Prostate gland (tissue), 2 donors: ENCODE data around the gene FARP1.

Experiments
- CTCF ChIP-seq, 4 experiments: fragments of 200-600 bp in 2 of 4; fragments of 450-650 bp in 2 of 4; sonication (generic) in 2 of 4; IDR thresholded peaks; 1 replicate in 3 of 4; 2 replicates in 1 of 4; pipeline ENCODE4 v1.5.1; 2016 to 2019; ENCODE audit warnings: antibody characterized with exemption in 4 of 4, mild to moderate bottlenecking in 2 of 4, moderate library complexity in 2 of 4
- POLR2A ChIP-seq: fragments of 450-650 bp; IDR thresholded peaks from one replicate; pipeline ENCODE4 v1.6.1; 2016; ENCODE audit warnings: antibody characterized with exemption, mild to moderate bottlenecking
- POLR2AphosphoS5 ChIP-seq: sonication (generic); formaldehyde crosslinking; IDR thresholded peaks from one replicate; pipeline ENCODE4 v1.6.1; 2017; ENCODE audit warnings: antibody characterized with exemption

- TF ChIP-seq CTCF (IDR thresholded peaks at IDR 0.05), result no peak
- no peak for TF ChIP-seq POLR2AphosphoS5
- no peak for TF ChIP-seq POLR2A
These were observed 280.5 kb downstream of the FARP1 start for GRCh38 chr13:98423417-98423816.
